LNCAP (cell line): ENCODE measurements around the gene PPP2R1A.

ENCODE experiments used
- TF ChIP-seq, protein P1 (sequence below): fragments of 450-650 bp; IDR thresholded peaks from 2 replicates; pipeline ENCODE4 v1.5.1; 2017; ENCODE audit warnings: mild to moderate bottlenecking

PPP2R1A gene

GRCh38 chr19:52189735-52190486 is at the start of gene PPP2R1A:
TSS of gene PPP2R1A (plus strand) at chr19:52190052. CDS start at chr19:52190097, 45 bp downstream.
- TF ChIP-seq, protein P1, sequence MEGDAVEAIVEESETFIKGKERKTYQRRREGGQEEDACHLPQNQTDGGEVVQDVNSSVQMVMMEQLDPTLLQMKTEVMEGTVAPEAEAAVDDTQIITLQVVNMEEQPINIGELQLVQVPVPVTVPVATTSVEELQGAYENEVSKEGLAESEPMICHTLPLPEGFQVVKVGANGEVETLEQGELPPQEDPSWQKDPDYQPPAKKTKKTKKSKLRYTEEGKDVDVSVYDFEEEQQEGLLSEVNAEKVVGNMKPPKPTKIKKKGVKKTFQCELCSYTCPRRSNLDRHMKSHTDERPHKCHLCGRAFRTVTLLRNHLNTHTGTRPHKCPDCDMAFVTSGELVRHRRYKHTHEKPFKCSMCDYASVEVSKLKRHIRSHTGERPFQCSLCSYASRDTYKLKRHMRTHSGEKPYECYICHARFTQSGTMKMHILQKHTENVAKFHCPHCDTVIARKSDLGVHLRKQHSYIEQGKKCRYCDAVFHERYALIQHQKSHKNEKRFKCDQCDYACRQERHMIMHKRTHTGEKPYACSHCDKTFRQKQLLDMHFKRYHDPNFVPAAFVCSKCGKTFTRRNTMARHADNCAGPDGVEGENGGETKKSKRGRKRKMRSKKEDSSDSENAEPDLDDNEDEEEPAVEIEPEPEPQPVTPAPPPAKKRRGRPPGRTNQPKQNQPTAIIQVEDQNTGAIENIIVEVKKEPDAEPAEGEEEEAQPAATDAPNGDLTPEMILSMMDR: no peak

DNA sequence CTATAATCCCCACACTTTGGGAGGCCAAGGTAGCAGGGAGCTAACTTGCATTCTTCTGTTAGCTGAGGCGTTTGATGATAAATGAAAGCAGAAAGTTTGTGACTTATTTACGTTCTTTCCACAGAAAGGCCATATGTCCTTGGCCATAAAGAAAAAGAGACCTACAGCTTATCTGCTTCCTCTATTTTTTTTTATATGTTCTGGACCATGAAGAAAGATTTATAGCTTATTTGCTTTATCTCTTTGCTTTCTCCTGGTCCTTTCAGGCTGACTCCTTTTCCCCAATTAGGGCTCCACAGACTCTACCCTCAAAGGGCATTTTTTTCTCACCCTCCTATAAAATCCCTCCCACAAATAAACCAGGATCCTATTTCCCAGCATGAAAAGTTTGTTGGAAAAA is 48.6 kb upstream of the PPP2R1A start:
- TF ChIP-seq, protein P1: no peak

- TF ChIP-seq, protein P1: no peak
Measured at GRCh38 chr19:52142001-52142595, 47.8 kb upstream of the PPP2R1A start.

DNA sequence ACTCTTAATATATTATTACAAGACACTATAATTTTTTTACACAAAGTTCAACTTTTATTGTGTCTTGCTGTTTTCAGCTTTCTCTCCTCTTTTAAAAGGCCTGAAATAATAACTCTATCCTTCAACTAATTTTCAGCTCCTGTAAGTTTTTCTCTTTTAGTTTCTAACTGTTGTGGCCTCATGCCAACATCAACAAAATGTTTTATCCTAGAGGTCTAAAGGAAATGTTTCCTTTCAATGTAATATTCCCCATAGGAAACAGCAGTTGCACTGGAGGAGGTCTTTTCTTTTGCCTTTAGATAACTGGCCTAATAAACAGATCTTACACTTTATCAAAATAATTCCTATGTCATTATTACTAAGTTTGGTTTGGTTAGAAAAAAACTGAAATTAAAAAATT is 41.6 kb upstream of the PPP2R1A start:
- TF ChIP-seq, protein P1: no peak

DNA sequence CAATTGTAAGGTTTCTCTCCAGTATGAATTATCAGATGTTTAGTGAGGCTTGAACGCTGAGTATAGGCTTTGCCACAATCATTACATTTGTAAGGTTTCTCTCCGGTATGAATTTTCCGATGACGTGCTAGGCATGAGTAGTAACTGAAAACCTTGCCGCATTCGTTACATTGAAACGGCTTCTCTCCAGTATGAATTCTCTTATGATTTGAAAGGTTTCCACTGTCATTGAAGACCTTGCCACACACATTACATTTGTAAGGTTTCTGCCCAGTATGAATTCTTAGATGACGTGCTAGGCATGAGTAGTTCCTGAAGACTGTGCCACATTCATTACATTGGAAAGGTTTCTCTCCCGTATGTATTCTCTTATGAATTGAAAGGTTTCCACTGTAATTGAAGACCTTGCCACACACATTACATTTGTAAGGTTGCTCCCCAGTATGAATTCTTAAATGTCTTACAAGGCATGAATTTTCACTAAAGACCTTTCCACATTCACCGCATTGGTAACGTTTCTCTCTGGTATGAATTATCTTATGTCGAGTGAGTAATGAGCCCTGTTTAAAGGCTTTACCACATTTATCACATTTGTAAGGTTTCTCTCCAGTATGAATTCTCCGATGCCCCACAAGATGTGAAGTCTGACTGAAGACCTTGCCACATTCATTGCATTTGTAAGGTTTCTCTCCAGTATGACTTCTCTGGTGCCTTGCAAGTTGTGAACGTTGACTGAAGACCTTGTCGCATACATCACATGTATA is 34.1 kb upstream of the PPP2R1A start:
- TF ChIP-seq, protein P1: no peak

- TF ChIP-seq, protein P1: no peak
Measured at GRCh38 chr19:52170304-52170703, 19.5 kb upstream of the PPP2R1A start.

- TF ChIP-seq, protein P1: no peak
Measured at GRCh38 chr19:52170863-52171320, 19.0 kb upstream of the PPP2R1A start.
